ENCODE data around the gene TAX1BP3.

TAX1BP3 gene

DNA sequence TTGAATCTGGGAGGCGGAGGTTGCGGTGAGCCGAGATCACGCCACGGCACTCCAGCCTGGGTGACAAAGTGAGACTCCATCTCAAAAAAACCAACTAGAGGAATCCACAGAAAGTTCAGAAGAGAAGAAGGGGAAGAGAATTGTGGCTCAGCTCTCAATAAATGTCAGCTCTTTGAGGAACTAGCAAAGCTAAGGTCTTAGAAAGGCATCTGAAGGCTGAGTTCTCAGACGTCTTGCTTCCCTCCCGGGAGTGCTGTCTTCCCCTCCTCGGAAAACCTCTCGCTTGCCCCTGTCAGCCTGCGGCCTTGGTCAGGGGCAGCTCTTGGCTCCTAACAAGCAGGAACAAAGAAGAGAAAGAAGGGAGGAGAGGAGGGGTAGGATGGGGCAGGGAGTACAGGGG is 37.6 kb downstream of the TAX1BP3 start:
- TF ChIP-seq ZBTB7A (IDR thresholded peaks at IDR 0.05; ENCODE audit: low read depth) (no peak), CEBPB (IDR thresholded peaks at IDR 0.05) (no peak), REST (IDR thresholded peaks at IDR 0.05; ENCODE audit: low read depth) (no peak), RAD21 (IDR thresholded peaks at IDR 0.05; ENCODE audit: low read depth) (no peak), TEAD4 (IDR thresholded peaks at IDR 0.05) (no peak), USF1 (IDR thresholded peaks at IDR 0.05) (no peak), CREB1 (IDR thresholded peaks at IDR 0.05; ENCODE audit: low read depth) (no peak), YY1 (IDR thresholded peaks at IDR 0.05; ENCODE audit: low read depth) (no peak), TAF1 (IDR thresholded peaks at IDR 0.05; ENCODE audit: low read depth) (no peak), NFIC (IDR thresholded peaks at IDR 0.05) (no peak), TCF12 (IDR thresholded peaks at IDR 0.05; ENCODE audit: low read depth) (no peak), EP300 (IDR thresholded peaks at IDR 0.05; ENCODE audit: borderline replicate concordance) (no peak), EGR1 (IDR thresholded peaks at IDR 0.05) (no peak), FOXM1 (IDR thresholded peaks at IDR 0.05; ENCODE audit: borderline replicate concordance, low read depth) (no peak)
- TF ChIP-seq, protein P1, sequence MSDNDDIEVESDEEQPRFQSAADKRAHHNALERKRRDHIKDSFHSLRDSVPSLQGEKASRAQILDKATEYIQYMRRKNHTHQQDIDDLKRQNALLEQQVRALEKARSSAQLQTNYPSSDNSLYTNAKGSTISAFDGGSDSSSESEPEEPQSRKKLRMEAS (IDR thresholded peaks at IDR 0.05) = no peak

DNA sequence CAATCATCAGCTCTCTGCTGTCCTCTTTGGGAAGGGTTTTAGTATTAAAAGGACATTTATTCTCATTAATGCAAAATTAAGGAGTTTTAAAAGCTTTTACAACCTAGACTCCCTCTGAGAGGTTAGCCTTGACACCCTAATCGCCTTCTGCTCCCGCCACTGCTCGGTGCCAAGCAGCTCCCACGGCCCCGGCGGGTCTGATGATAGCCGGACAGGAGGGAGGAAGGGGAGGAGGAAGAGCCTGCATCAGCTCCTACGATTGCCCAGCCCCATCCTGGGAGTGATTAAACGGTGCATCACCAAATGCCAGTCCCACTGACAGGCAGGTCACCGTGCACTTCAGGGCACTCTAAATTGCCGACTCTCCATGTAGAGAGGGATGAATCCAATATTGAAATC is 40.6 kb downstream of the TAX1BP3 start:
- TF ChIP-seq USF1 (IDR thresholded peaks at IDR 0.05) (no peak), REST (IDR thresholded peaks at IDR 0.05; ENCODE audit: low read depth) (no peak), TAF1 (IDR thresholded peaks at IDR 0.05; ENCODE audit: low read depth) (no peak), CREB1 (IDR thresholded peaks at IDR 0.05; ENCODE audit: low read depth) (no peak)

DNA sequence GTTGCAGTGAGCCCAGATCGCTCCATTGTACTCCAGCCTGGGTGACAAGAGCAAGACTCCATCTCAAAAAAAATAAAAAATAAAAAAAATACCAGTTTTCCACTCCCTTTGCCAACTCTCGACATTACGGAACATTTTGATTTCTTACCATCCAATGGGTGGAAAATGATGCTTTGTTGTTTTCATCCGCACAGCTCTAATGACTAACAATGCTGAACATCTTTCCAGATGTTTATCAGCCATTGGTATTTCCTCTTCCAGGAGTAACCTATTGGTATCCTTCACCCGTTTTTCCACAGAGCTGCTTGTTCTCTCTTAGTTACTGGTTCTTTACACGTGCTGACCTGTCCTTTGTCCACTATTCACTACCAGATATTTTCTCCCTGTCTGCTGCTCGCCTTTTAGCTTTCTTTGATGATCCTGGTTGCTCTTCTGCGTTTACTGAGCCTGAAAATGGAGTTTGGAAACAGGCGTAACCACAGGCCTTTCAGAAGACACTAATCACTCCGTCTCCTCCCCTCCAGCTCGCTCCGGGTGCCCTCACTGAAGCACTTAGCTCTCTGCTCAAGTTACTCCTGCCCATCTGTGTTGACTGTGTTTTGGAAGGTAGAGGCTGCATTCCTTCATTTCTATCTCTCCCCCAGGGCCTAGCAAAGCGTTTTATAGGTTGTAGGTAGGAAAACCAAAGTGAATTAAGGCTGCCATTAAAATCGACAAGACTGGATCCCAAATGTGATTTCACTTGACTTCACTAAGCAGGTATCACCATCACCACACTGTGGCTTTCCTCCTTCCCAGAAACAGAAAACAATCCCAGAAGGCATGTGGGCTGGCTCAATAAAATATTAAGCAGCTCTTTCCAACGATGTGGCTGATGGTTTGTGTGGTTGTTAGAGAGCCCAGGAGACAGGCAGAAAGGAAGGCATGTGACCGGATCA is 41.3 kb downstream of the TAX1BP3 start:
- no peak for TF ChIP-seq RAD21 (IDR thresholded peaks at IDR 0.05; ENCODE audit: low read depth)
- no peak for TF ChIP-seq YY1 (IDR thresholded peaks at IDR 0.05; ENCODE audit: low read depth)
- no peak for TF ChIP-seq ZBTB7A (IDR thresholded peaks at IDR 0.05; ENCODE audit: low read depth)
- TF ChIP-seq CREB1 (IDR thresholded peaks at IDR 0.05; ENCODE audit: low read depth) = no peak
- no peak for TF ChIP-seq TEAD4 (IDR thresholded peaks at IDR 0.05)
- TF ChIP-seq FOXM1 (IDR thresholded peaks at IDR 0.05; ENCODE audit: borderline replicate concordance, low read depth) = no peak
- TF ChIP-seq EGR1 (IDR thresholded peaks at IDR 0.05) = no peak

GRCh38 chr17:3622977-3623594 is 45.3 kb downstream of the TAX1BP3 start:
- no peak for TF ChIP-seq CREB1 (IDR thresholded peaks at IDR 0.05; ENCODE audit: low read depth)
- TF ChIP-seq FOXM1 (IDR thresholded peaks at IDR 0.05; ENCODE audit: borderline replicate concordance, low read depth) = no peak
- no peak for TF ChIP-seq ZBTB7A (IDR thresholded peaks at IDR 0.05; ENCODE audit: low read depth)
- TF ChIP-seq, protein P1 (IDR thresholded peaks at IDR 0.05) = no peak
- no peak for TF ChIP-seq EP300 (IDR thresholded peaks at IDR 0.05; ENCODE audit: borderline replicate concordance)
- TF ChIP-seq RAD21 (IDR thresholded peaks at IDR 0.05; ENCODE audit: low read depth) = no peak
- no peak for TF ChIP-seq TCF12 (IDR thresholded peaks at IDR 0.05; ENCODE audit: low read depth)
- TF ChIP-seq TAF1 (IDR thresholded peaks at IDR 0.05; ENCODE audit: low read depth) = no peak
- no peak for TF ChIP-seq EGR1 (IDR thresholded peaks at IDR 0.05)
- no peak for TF ChIP-seq REST (IDR thresholded peaks at IDR 0.05; ENCODE audit: low read depth)
- no peak for TF ChIP-seq CEBPB (IDR thresholded peaks at IDR 0.05)
- no peak for TF ChIP-seq YY1 (IDR thresholded peaks at IDR 0.05; ENCODE audit: low read depth)
